Prostate gland (tissue), 2 donors: Measurements from ENCODE around the gene CRAT. TPM values are rescaled to one million over a fixed set of nuclear protein-coding genes. Genes with fewer than 3 reads are reported as not detected.

ENCODE experiments used
- DNase-seq: peaks from one replicate; pipeline ENCODE4 v3.0.0-alpha.2; 2019; ENCODE audit warnings: low spot score
- H3K27ac ChIP-seq, 2 donors: fragments of 200-600 bp; sonication (generic); 2 replicates each; pipeline ENCODE4 v1.5.1; 2017 to 2019
- H3K27me3 ChIP-seq: fragments of 200-600 bp; sonication (generic); replicated peaks from 2 replicates; pipeline ENCODE4 v1.5.1; 2019; ENCODE audit not compliant: insufficient read depth
- H3K36me3 ChIP-seq, 2 donors: fragments of 200-600 bp; sonication (generic); 1 replicate in 1 of 2; 2 replicates in 1 of 2; pipeline versions ENCODE4 v1.5.1 to v1.8.1; 2017 to 2019
- H3K4me1 ChIP-seq: fragments of 200-600 bp; sonication (generic); replicated peaks from 2 replicates; pipeline ENCODE4 v1.5.1; 2019
- H3K4me3 ChIP-seq, 2 donors: fragments of 200-600 bp; sonication (generic); 2 replicates each; pipeline ENCODE4 v1.5.1; 2017 to 2019
- H3K9me3 ChIP-seq: fragments of 200-600 bp; sonication (generic); 2 replicates; pipeline ENCODE4 v1.5.1; 2017
- CTCF ChIP-seq, 4 experiments: fragments of 200-600 bp in 2 of 4; fragments of 450-650 bp in 2 of 4; sonication (generic) in 2 of 4; IDR thresholded peaks; 1 replicate in 3 of 4; 2 replicates in 1 of 4; pipeline ENCODE4 v1.5.1; 2016 to 2019; ENCODE audit warnings: antibody characterized with exemption in 4 of 4, mild to moderate bottlenecking in 2 of 4, moderate library complexity in 2 of 4
- POLR2A ChIP-seq: fragments of 450-650 bp; IDR thresholded peaks from one replicate; pipeline ENCODE4 v1.6.1; 2016; ENCODE audit warnings: antibody characterized with exemption, mild to moderate bottlenecking
- POLR2AphosphoS5 ChIP-seq: sonication (generic); formaldehyde crosslinking; IDR thresholded peaks from one replicate; pipeline ENCODE4 v1.6.1; 2017; ENCODE audit warnings: antibody characterized with exemption
- WGBS: methylation state at CpG from one replicate; pipeline ENCODE4 v1.1.5; 2018; 5-methylcytosine and 5-hydroxymethylcytosine counted together
- intact Hi-C: fragments of 100-400 bp; cut with DNase I; formaldehyde crosslinking; loops from one replicate; pipeline ENCODE4 v1.14.2; 2022
- total RNA-seq, 2 donors: library from RNA; depleted of rRNA; stranded (reverse); fragments of >200 nt; gene quantifications; one replicate each; pipeline ENCODE4 v1.1.0, GENCODE V29; 2016

Gene CRAT
- total RNA-seq, 2 donors from 2014 or later = 59.8 to 98.3 TPM

DNA sequence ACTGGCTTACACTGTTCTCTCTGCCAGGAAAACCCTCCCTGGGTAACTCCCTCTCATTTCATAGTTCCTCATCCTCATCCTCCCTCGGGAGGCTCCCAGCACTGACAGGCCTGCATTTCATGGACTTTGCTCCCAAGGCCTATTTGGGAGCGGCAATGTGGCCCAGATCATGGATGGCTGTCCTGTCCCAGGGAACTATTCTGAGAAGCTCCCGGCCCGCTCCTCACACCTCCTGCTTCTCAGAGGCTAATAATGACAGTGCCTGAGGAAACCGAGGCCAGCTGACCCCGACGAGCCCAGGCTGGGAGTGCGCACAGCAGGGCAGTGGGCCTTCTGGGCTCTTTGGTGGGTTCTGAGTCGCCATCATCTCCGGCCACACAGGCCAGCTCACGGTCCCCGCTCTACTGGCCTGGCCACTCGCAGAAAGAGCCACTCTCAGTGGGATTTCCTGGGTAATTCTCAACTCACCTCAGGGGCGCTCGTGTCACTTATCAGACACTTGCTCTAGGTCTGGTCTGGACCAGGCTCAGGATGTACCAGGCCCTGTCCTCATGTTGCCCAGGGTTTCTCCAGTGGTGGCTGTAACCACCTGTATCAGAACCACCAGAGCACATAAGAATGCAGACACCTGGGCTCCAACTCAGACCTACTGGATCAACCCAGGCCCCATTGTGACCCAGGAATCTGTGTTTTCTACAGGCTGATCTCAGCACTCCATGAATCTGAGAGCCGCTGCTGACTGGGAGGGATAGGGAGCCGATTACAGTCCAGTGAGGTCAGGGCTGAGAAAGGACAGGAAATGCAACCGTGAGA lies 31.7 kb downstream of the CRAT start:
- Histone ChIP-seq H3K27ac (no peak overlapping the region), H3K9me3 (no peaks in the 10 kb centered on the region), H3K4me3 (no peak overlapping the region), H3K27me3 (no peaks in the 10 kb centered on the region), H3K4me1 (peaks cover 9% of the 10 kb centered on the region), H3K36me3 (no peaks in the 10 kb centered on the region)
- no peak for TF ChIP-seq CTCF (IDR thresholded peaks at IDR 0.05)
- TF ChIP-seq POLR2A = no peak
- no peak for TF ChIP-seq POLR2AphosphoS5
- intact Hi-C loops = no loop called here
- WGBS = 86% methylated on average over 18 of the region's 18 CpGs
- no peak for DNase-seq

DNA sequence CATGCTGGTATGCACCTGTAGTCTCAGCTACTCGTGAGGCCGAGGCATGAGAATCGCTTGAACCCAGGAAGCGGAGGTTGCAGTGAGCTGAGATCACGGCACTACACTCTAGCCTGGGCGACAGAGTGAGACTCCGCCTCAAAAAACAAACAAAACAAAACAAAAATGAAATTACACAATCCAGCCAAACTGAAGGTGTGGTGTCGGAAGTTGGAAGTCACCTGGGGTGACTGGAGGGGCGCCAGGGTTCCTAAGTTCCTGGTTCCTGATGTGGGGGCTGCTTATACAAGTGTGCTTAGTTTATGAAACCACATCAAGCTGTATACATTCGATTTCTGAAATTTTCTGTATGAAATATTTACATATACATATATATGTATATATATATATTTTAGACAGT lies 33.4 kb downstream of the CRAT start:
- intact Hi-C loops = no loop called here
- 77% methylated on average over 10 of the region's 10 CpGs for WGBS
- Histone ChIP-seq H3K27ac (no peak overlapping the region), H3K27me3 (no peaks in the 10 kb centered on the region), H3K4me3 (no peak overlapping the region), H3K36me3 (no peaks in the 10 kb centered on the region), H3K9me3 (no peaks in the 10 kb centered on the region), H3K4me1 (peaks cover 6% of the 10 kb centered on the region)
- DNase-seq = no peak
- TF ChIP-seq CTCF (IDR thresholded peaks at IDR 0.05) = no peak
- no peak for TF ChIP-seq POLR2A
- TF ChIP-seq POLR2AphosphoS5 = no peak

- Histone ChIP-seq H3K27me3 (no peaks in the 10 kb centered on the region), H3K4me3 (no peak overlapping the region), H3K36me3 (no peaks in the 10 kb centered on the region), H3K4me1 (no peaks in the 10 kb centered on the region), H3K27ac (no peak overlapping the region), H3K9me3 (no peaks in the 10 kb centered on the region)
- no peak for DNase-seq
- WGBS = 93% methylated on average over 11 of the region's 11 CpGs
- intact Hi-C loops = no loop called here
- TF ChIP-seq POLR2A (no peak), POLR2AphosphoS5 (no peak), CTCF (IDR thresholded peaks at IDR 0.05) (no peak)
Measured at GRCh38 chr9:129076640-129077037, 34.0 kb downstream of the CRAT start.

DNA sequence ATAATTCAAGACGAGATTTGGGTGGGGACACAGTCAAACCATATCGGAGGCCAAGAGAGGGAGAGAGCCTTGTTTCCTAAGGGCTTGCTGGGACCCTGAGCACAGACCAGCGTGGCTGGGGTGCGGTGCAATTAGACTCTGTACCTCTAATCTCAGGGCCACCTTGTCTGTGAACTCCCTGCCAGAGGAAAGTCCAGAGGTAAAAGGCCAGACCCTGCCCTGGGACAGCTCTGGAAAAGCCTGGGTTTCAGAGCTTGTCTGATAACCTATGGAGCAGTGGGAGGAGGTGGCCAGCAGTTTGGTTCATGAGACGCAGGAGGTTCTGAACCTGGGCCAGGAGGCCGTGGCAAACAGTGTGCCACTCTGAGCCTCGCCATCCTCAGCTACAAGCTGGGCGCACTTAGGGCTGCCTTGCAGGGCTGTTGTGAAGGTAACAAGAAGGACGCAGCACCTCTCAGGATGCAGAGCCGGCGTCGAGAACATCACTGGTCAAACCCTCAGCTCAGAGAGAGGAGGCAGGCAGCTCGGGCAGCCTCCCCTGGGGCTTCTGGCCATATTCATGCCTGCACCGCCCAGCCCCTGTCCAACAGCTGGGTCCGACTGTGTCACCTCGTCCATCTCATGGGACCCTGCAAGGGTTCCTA lies 34.5 kb downstream of the CRAT start:
- no peak for DNase-seq
- 88% methylated on average over 16 of the region's 16 CpGs for WGBS
- intact Hi-C loops = no loop called here
- Histone ChIP-seq H3K9me3 (no peaks in the 10 kb centered on the region), H3K27ac (no peak overlapping the region), H3K4me3 (no peak overlapping the region), H3K36me3 (no peaks in the 10 kb centered on the region), H3K27me3 (no peaks in the 10 kb centered on the region), H3K4me1 (no peaks in the 10 kb centered on the region)
- TF ChIP-seq CTCF (IDR thresholded peaks at IDR 0.05) = no peak
- TF ChIP-seq POLR2A = no peak
- TF ChIP-seq POLR2AphosphoS5 = no peak

- DNase-seq = no peak
- H3K4me1 ChIP-seq = no peaks in the 10 kb centered on the region
- H3K27ac ChIP-seq = no peak overlapping the region
- TF ChIP-seq POLR2AphosphoS5 = no peak
- no peak for TF ChIP-seq POLR2A
- TF ChIP-seq CTCF (IDR thresholded peaks at IDR 0.05) = no peak
- H3K4me3 ChIP-seq = no peak overlapping the region
- H3K27me3 ChIP-seq = no peaks in the 10 kb centered on the region
- intact Hi-C loops = no loop called here
- no peaks in the 10 kb centered on the region for H3K36me3 ChIP-seq
- H3K9me3 ChIP-seq = no peaks in the 10 kb centered on the region
- WGBS = 96% methylated on average over 3 of the region's 3 CpGs
Measured at GRCh38 chr9:129074106-129074505, 36.5 kb downstream of the CRAT start.
